ENCODE results near the gene RPAP2.
A peak's percentile ranks its signal among the peaks of the same experiment; 100 is the strongest.
"Not testable (repeated sequence)": the region's sequence is repeated elsewhere in the genome, so short reads cannot be mapped to it uniquely, and the experiment has no call there.

Gene RPAP2

GRCh38 chr1:92365378-92366039 is 66.7 kb downstream of the RPAP2 start:
- H3K4me3 Mint-ChIP-seq, result peak overlapping the region; percentile 35
- H3K27me3 Mint-ChIP-seq, result no peaks in the 10 kb centered on the region
- peaks cover 13% of the 10 kb centered on the region for H3K36me3 Mint-ChIP-seq (ENCODE audit: insufficient read depth)
- peak overlapping the region; percentile 90 for H3K27ac Mint-ChIP-seq (ENCODE audit: low read depth)
- peak; percentile 88 for ATAC-seq (replicated peaks; ENCODE audit: extremely low read depth, poor library complexity, severe bottlenecking)
- no peaks in the 10 kb centered on the region for H3K9me3 Mint-ChIP-seq
- peaks cover 53% of the 10 kb centered on the region for H3K4me1 Mint-ChIP-seq
- DNase-seq (ENCODE audit: low spot score in 2 of 2), result no peak

- Mint-ChIP-seq H3K9me3 (no peaks in the 10 kb centered on the region), H3K27me3 (no peaks in the 10 kb centered on the region), H3K4me1 (peaks cover 53% of the 10 kb centered on the region), H3K4me3 (peak overlapping the region; percentile 35), H3K27ac (ENCODE audit: low read depth) (peak overlapping the region; percentile 90), H3K36me3 (ENCODE audit: insufficient read depth) (peaks cover 13% of the 10 kb centered on the region)
- ATAC-seq (replicated peaks; ENCODE audit: extremely low read depth, poor library complexity, severe bottlenecking) (peak; percentile 55), DNase-seq (ENCODE audit: low spot score in 2 of 2) (no peak)
Measured at GRCh38 chr1:92366040-92366395, 67.2 kb downstream of the RPAP2 start.

- Mint-ChIP-seq H3K27ac (ENCODE audit: low read depth) (peak overlapping the region; percentile 36), H3K9me3 (no peaks in the 10 kb centered on the region), H3K27me3 (no peaks in the 10 kb centered on the region), H3K4me1 (peaks cover 53% of the 10 kb centered on the region), H3K4me3 (peak overlapping the region; percentile 47), H3K36me3 (ENCODE audit: insufficient read depth) (peaks cover 13% of the 10 kb centered on the region)
- ATAC-seq (replicated peaks; ENCODE audit: extremely low read depth, poor library complexity, severe bottlenecking), result peak; percentile 50
- no peak for DNase-seq (ENCODE audit: low spot score in 2 of 2)
Measured at GRCh38 chr1:92367496-92367895, 68.6 kb downstream of the RPAP2 start.

GRCh38 chr1:92372164-92372563 is 73.3 kb downstream of the RPAP2 start:
- H3K4me1 Mint-ChIP-seq, result peaks cover 13% of the 10 kb centered on the region
- peaks cover 8% of the 10 kb centered on the region for H3K36me3 Mint-ChIP-seq (ENCODE audit: insufficient read depth)
- no peaks in the 10 kb centered on the region for H3K9me3 Mint-ChIP-seq
- H3K4me3 Mint-ChIP-seq, result no peak overlapping the region
- no peak for DNase-seq (ENCODE audit: low spot score in 2 of 2)
- H3K27ac Mint-ChIP-seq (ENCODE audit: low read depth), result no peak overlapping the region
- no peaks in the 10 kb centered on the region for H3K27me3 Mint-ChIP-seq
- ATAC-seq (replicated peaks; ENCODE audit: extremely low read depth, poor library complexity, severe bottlenecking), result no peak

GRCh38 chr1:92374223-92374622 is 75.4 kb downstream of the RPAP2 start:
- H3K9me3 Mint-ChIP-seq, result no peaks in the 10 kb centered on the region
- DNase-seq (ENCODE audit: low spot score in 2 of 2) (no peak), ATAC-seq (replicated peaks; ENCODE audit: extremely low read depth, poor library complexity, severe bottlenecking) (no peak)
- H3K4me3 Mint-ChIP-seq, result no peak overlapping the region
- no peak overlapping the region for H3K27ac Mint-ChIP-seq (ENCODE audit: low read depth)
- peaks cover 4% of the 10 kb centered on the region for H3K36me3 Mint-ChIP-seq (ENCODE audit: insufficient read depth)
- H3K4me1 Mint-ChIP-seq, result no peaks in the 10 kb centered on the region
- H3K27me3 Mint-ChIP-seq, result no peaks in the 10 kb centered on the region

GRCh38 chr1:92376345-92376744 is 77.5 kb downstream of the RPAP2 start:
- Mint-ChIP-seq H3K36me3 (ENCODE audit: insufficient read depth) (no peaks in the 10 kb centered on the region), H3K27me3 (no peaks in the 10 kb centered on the region), H3K4me1 (no peaks in the 10 kb centered on the region), H3K9me3 (no peaks in the 10 kb centered on the region), H3K27ac (ENCODE audit: low read depth) (no peak overlapping the region), H3K4me3 (no peak overlapping the region)
- no peak for ATAC-seq (replicated peaks; ENCODE audit: extremely low read depth, poor library complexity, severe bottlenecking)
- no peak for DNase-seq (ENCODE audit: low spot score in 2 of 2)

GRCh38 chr1:92377991-92378390 is 79.1 kb downstream of the RPAP2 start:
- not testable (repeated sequence) for H3K4me3 Mint-ChIP-seq; ATAC-seq (replicated peaks; ENCODE audit: extremely low read depth, poor library complexity, severe bottlenecking); H3K27ac Mint-ChIP-seq (ENCODE audit: low read depth); H3K9me3 Mint-ChIP-seq; H3K36me3 Mint-ChIP-seq (ENCODE audit: insufficient read depth); H3K4me1 Mint-ChIP-seq; DNase-seq (ENCODE audit: low spot score in 2 of 2); H3K27me3 Mint-ChIP-seq

GRCh38 chr1:92380867-92381266 is 82.0 kb downstream of the RPAP2 start:
- ATAC-seq (replicated peaks; ENCODE audit: extremely low read depth, poor library complexity, severe bottlenecking) (no peak), DNase-seq (ENCODE audit: low spot score in 2 of 2) (no peak)
- H3K9me3 Mint-ChIP-seq, result no peaks in the 10 kb centered on the region
- peaks cover under 1% of the 10 kb centered on the region for H3K36me3 Mint-ChIP-seq (ENCODE audit: insufficient read depth)
- H3K4me3 Mint-ChIP-seq, result no peak overlapping the region
- H3K27me3 Mint-ChIP-seq, result no peaks in the 10 kb centered on the region
- H3K4me1 Mint-ChIP-seq, result peaks cover 2% of the 10 kb centered on the region
- no peak overlapping the region for H3K27ac Mint-ChIP-seq (ENCODE audit: low read depth)

GRCh38 chr1:92393966-92394365 is 95.1 kb downstream of the RPAP2 start:
- not testable (repeated sequence) for H3K4me3 Mint-ChIP-seq; H3K27me3 Mint-ChIP-seq; H3K27ac Mint-ChIP-seq (ENCODE audit: low read depth); ATAC-seq (replicated peaks; ENCODE audit: extremely low read depth, poor library complexity, severe bottlenecking); DNase-seq (ENCODE audit: low spot score in 2 of 2); H3K36me3 Mint-ChIP-seq (ENCODE audit: insufficient read depth); H3K4me1 Mint-ChIP-seq
- peaks cover 15% of the 10 kb centered on the region for H3K9me3 Mint-ChIP-seq

- H3K27ac Mint-ChIP-seq (ENCODE audit: low read depth), result no peak overlapping the region
- no peak for DNase-seq (ENCODE audit: low spot score in 2 of 2)
- no peaks in the 10 kb centered on the region for H3K4me1 Mint-ChIP-seq
- ATAC-seq (replicated peaks; ENCODE audit: extremely low read depth, poor library complexity, severe bottlenecking), result no peak
- peaks cover 3% of the 10 kb centered on the region for H3K36me3 Mint-ChIP-seq (ENCODE audit: insufficient read depth)
- H3K4me3 Mint-ChIP-seq, result no peak overlapping the region
- no peaks in the 10 kb centered on the region for H3K9me3 Mint-ChIP-seq
- no peaks in the 10 kb centered on the region for H3K27me3 Mint-ChIP-seq
Measured at GRCh38 chr1:92398519-92398918, 99.7 kb downstream of the RPAP2 start.

GRCh38 chr1:92399076-92399475 is 100.2 kb downstream of the RPAP2 start:
- H3K27me3 Mint-ChIP-seq, result no peaks in the 10 kb centered on the region
- no peak overlapping the region for H3K27ac Mint-ChIP-seq (ENCODE audit: low read depth)
- no peaks in the 10 kb centered on the region for H3K4me1 Mint-ChIP-seq

GRCh38 chr1:92404661-92405060 is 105.8 kb downstream of the RPAP2 start:
- no peak overlapping the region for H3K4me3 Mint-ChIP-seq

More at GRCh38 chr1:92399076-92399475, 100.2 kb downstream of the RPAP2 start:
- ATAC-seq (replicated peaks; ENCODE audit: extremely low read depth, poor library complexity, severe bottlenecking) (no peak), DNase-seq (ENCODE audit: low spot score in 2 of 2) (no peak)
- Mint-ChIP-seq H3K9me3 (peaks cover 3% of the 10 kb centered on the region), H3K4me3 (no peak overlapping the region), H3K36me3 (ENCODE audit: insufficient read depth) (peaks cover 2% of the 10 kb centered on the region)

GRCh38 chr1:92408825-92409224 is 110.0 kb downstream of the RPAP2 start:
- DNase-seq (ENCODE audit: low spot score in 2 of 2) (no peak), ATAC-seq (replicated peaks; ENCODE audit: extremely low read depth, poor library complexity, severe bottlenecking) (no peak)
- Mint-ChIP-seq H3K36me3 (ENCODE audit: insufficient read depth) (no peaks in the 10 kb centered on the region), H3K27me3 (no peaks in the 10 kb centered on the region), H3K4me1 (peaks cover 22% of the 10 kb centered on the region), H3K27ac (ENCODE audit: low read depth) (no peak overlapping the region), H3K4me3 (no peak overlapping the region), H3K9me3 (peaks cover 5% of the 10 kb centered on the region)

More at GRCh38 chr1:92404661-92405060, 105.8 kb downstream of the RPAP2 start:
- H3K36me3 Mint-ChIP-seq (ENCODE audit: insufficient read depth), result no peaks in the 10 kb centered on the region
- no peak overlapping the region for H3K27ac Mint-ChIP-seq (ENCODE audit: low read depth)
- no peaks in the 10 kb centered on the region for H3K27me3 Mint-ChIP-seq
- DNase-seq (ENCODE audit: low spot score in 2 of 2), result no peak
- H3K4me1 Mint-ChIP-seq, result peaks cover 12% of the 10 kb centered on the region
- peaks cover 6% of the 10 kb centered on the region for H3K9me3 Mint-ChIP-seq
- no peak for ATAC-seq (replicated peaks; ENCODE audit: extremely low read depth, poor library complexity, severe bottlenecking)
